ENCODE measurements around the gene CERS6. TPM values are rescaled to one million over a fixed set of nuclear protein-coding genes. Genes with fewer than 3 reads are reported as not detected.

Gene CERS6
- total RNA-seq, 1 donor from 2014 or later, result 55.3 TPM

GRCh38 chr2:168521053-168521741, 65.1 kb downstream of the CERS6 start:
- FAIRE-seq (no peak), DNase-seq (ENCODE audit: low read depth) (no peak)
- no peaks in the 10 kb centered on the region for H3K36me3 ChIP-seq (ENCODE audit: control insufficient read depth, insufficient read depth, low read length)

GRCh38 chr2:168522446-168522845, 66.4 kb downstream of the CERS6 start:
- no peak for DNase-seq (ENCODE audit: low read depth)
- Histone ChIP-seq H3K4me3 (ENCODE audit: low read depth, low read length) (no peak overlapping the region), H3K27me3 (ENCODE audit: control insufficient read depth, insufficient read depth, low read length) (no peaks in the 10 kb centered on the region), H3K36me3 (ENCODE audit: control insufficient read depth, insufficient read depth, low read length) (no peaks in the 10 kb centered on the region)
- no peak for FAIRE-seq
- TF ChIP-seq, protein P1, sequence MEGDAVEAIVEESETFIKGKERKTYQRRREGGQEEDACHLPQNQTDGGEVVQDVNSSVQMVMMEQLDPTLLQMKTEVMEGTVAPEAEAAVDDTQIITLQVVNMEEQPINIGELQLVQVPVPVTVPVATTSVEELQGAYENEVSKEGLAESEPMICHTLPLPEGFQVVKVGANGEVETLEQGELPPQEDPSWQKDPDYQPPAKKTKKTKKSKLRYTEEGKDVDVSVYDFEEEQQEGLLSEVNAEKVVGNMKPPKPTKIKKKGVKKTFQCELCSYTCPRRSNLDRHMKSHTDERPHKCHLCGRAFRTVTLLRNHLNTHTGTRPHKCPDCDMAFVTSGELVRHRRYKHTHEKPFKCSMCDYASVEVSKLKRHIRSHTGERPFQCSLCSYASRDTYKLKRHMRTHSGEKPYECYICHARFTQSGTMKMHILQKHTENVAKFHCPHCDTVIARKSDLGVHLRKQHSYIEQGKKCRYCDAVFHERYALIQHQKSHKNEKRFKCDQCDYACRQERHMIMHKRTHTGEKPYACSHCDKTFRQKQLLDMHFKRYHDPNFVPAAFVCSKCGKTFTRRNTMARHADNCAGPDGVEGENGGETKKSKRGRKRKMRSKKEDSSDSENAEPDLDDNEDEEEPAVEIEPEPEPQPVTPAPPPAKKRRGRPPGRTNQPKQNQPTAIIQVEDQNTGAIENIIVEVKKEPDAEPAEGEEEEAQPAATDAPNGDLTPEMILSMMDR (IDR thresholded peaks at IDR 0.05; ENCODE audit: insufficient read depth, low read length, severe bottlenecking), result no peak

More at GRCh38 chr2:168521053-168521741, 65.1 kb downstream of the CERS6 start:
- H3K27me3 ChIP-seq (ENCODE audit: control insufficient read depth, insufficient read depth, low read length), result no peaks in the 10 kb centered on the region
- TF ChIP-seq, protein P1 (IDR thresholded peaks at IDR 0.05; ENCODE audit: insufficient read depth, low read length, severe bottlenecking), result no peak
- no peak overlapping the region for H3K4me3 ChIP-seq (ENCODE audit: low read depth, low read length)

DNA sequence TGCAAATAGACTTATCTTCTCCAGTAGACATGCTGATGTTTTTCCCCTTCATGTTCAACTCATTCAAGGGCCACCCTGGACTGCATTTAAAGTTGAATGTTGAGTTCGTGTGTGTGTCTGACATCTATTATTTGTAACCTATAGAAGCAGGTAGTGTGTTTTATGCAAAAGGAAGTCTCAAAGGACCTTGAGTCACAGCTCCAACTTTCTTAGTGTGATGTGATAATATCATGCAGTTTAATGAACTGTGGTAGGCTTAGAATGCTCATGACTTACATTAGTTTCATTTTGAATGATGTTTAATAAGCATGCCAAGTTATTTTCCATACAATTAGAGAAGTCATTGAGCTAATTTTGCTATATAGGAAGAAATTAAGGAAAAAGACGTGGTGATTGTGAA, 67.9 kb downstream of the CERS6 start:
- Histone ChIP-seq H3K27me3 (ENCODE audit: control insufficient read depth, insufficient read depth, low read length) (no peaks in the 10 kb centered on the region), H3K4me3 (ENCODE audit: low read depth, low read length) (no peak overlapping the region), H3K36me3 (ENCODE audit: control insufficient read depth, insufficient read depth, low read length) (no peaks in the 10 kb centered on the region)
- DNase-seq (ENCODE audit: low read depth) (peak; percentile 33), FAIRE-seq (no peak)
- TF ChIP-seq, protein P1 (IDR thresholded peaks at IDR 0.05; ENCODE audit: insufficient read depth, low read length, severe bottlenecking), result no peak

- Histone ChIP-seq H3K4me3 (ENCODE audit: low read depth, low read length) (no peak overlapping the region), H3K27me3 (ENCODE audit: control insufficient read depth, insufficient read depth, low read length) (no peaks in the 10 kb centered on the region), H3K36me3 (ENCODE audit: control insufficient read depth, insufficient read depth, low read length) (no peaks in the 10 kb centered on the region)
- DNase-seq (ENCODE audit: low read depth), result peak; percentile 98
- TF ChIP-seq, protein P1 (IDR thresholded peaks at IDR 0.05; ENCODE audit: insufficient read depth, low read length, severe bottlenecking), result no peak
- no peak for FAIRE-seq
Measured at GRCh38 chr2:168525020-168525419, 68.9 kb downstream of the CERS6 start.

DNA sequence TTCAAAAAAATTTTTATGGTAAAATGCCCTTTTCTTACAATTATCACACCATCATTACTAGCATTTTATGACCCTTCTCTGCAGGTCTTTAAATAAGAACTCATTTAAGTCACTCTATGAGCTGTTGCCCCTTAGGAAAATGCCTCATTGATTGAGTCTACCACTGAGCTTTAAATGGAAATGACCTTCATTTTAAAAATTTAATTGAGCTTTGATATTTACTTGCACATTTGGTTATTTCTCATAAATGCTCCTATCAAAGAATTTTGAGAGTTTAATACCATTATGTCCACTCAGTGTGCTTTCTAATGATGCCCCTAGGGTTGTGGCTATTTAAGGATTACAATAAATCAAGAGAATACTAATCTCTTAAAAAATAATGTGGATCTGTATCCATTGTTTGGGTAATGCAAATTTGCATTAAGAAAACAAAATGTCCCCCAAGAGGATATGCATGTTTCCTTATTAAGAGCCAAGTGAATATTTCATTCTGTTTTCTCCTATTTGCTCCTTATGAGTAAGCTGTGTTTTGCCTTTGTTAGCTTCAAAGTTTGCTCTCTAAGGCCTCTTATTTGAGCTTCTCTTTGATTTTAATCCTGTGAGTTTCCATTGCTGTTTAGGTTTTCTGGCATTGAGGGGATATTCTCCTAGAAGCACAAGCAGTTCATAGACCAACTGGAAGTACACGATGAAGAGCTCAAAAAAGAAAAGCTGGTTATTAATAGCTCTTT, 69.8 kb downstream of the CERS6 start:
- FAIRE-seq (no peak), DNase-seq (ENCODE audit: low read depth) (no peak)
- TF ChIP-seq, protein P1 (IDR thresholded peaks at IDR 0.05; ENCODE audit: insufficient read depth, low read length, severe bottlenecking), result no peak
- Histone ChIP-seq H3K4me3 (ENCODE audit: low read depth, low read length) (no peak overlapping the region), H3K36me3 (ENCODE audit: control insufficient read depth, insufficient read depth, low read length) (no peaks in the 10 kb centered on the region), H3K27me3 (ENCODE audit: control insufficient read depth, insufficient read depth, low read length) (no peaks in the 10 kb centered on the region)

Data from bronchial epithelial cell (primary cell).